Heart left ventricle (tissue), 16 donors: ENCODE measurements around the gene RAVER1. TPM values are rescaled to one million over a fixed set of nuclear protein-coding genes. Genes with fewer than 3 reads are reported as not detected.

Experiments
- ATAC-seq, 4 donors: fragments of 200-7000 bp; cut with Tn5 transposase; one replicate each; pipeline ENCODE4 v1.9.1; 2020 to 2022; ENCODE audit warnings: moderate library complexity in 4 of 4, mild to moderate bottlenecking in 3 of 4, moderate number of reproducible peaks in 1 of 4
- DNase-seq, 5 donors: peaks; one replicate each; pipeline ENCODE4 v3.0.0-alpha.2; 2020
- H3K27ac ChIP-seq, 12 donors: fragments of 200-600 bp; sonication (generic) in 4 of 12; one replicate each; pipeline versions ENCODE4 v1.5.0 to v1.8.0; 2016 to 2022; ENCODE audit warnings: mild to moderate bottlenecking in 2 of 12
- H3K27me3 ChIP-seq, 9 donors: fragments of 200-600 bp; sonication (generic) in 2 of 9; one replicate each; pipeline versions ENCODE4 v1.5.1 to v1.8.0; 2016 to 2022; ENCODE audit warnings: mild to moderate bottlenecking in 3 of 9
- H3K36me3 ChIP-seq, 9 donors: fragments of 200-600 bp; sonication (generic) in 2 of 9; one replicate each; pipeline versions ENCODE4 v1.5.0 to v1.8.0; 2018 to 2022; ENCODE audit warnings: mild to moderate bottlenecking in 2 of 9
- H3K4me1 ChIP-seq, 12 donors: fragments of 200-600 bp; sonication (generic) in 4 of 12; one replicate each; pipeline versions ENCODE4 v1.5.0 to v1.8.0; 2016 to 2022; ENCODE audit warnings: mild to moderate bottlenecking in 3 of 12
- H3K4me3 ChIP-seq, 12 donors: fragments of 200-600 bp; sonication (generic) in 4 of 12; one replicate each; pipeline versions ENCODE4 v1.5.0 to v1.8.0; 2017 to 2022; ENCODE audit warnings: mild to moderate bottlenecking in 9 of 12, moderate library complexity in 4 of 12
- H3K9me3 ChIP-seq, 12 donors: fragments of 200-600 bp; sonication (generic) in 4 of 12; one replicate each; pipeline versions ENCODE4 v1.5.0 to v1.8.0; 2016 to 2022; ENCODE audit warnings: mild to moderate bottlenecking in 1 of 12
- POLR2A ChIP-seq, 2 donors: fragments of 450-650 bp; IDR thresholded peaks; one replicate each; pipeline ENCODE4 v1.6.1; 2017; ENCODE audit warnings: antibody characterized with exemption in 2 of 2, mild to moderate bottlenecking in 2 of 2, moderate library complexity in 2 of 2
- WGBS, 4 donors: extraction: QIAGEN DNeasy Blood & Tissue Kit in 2 of 4; methylation state at CpG; one replicate each; pipeline versions ENCODE4 v1.1.5 to v1.1.7; 2013 to 2018; 5-methylcytosine and 5-hydroxymethylcytosine counted together
- intact Hi-C, 10 donors: fragments of 100-400 bp; cut with DNase I; formaldehyde crosslinking; loops; one replicate each; pipeline versions ENCODE4 v1.11.1 to v1.14.2; 2022
- polyA plus RNA-seq, 2 donors: library from polyadenylated mRNA; stranded (reverse); fragments of 200-250 nt; gene quantifications; one replicate each; pipeline ENCODE4 v1.2.3, GENCODE V29; 2013
- total RNA-seq, 9 donors: library from RNA; depleted of rRNA in 2 of 9; stranded (reverse); fragments of >200 nt in 2 of 9; fragmentation: NEBNext Ultra II Directional in 3 of 9; extraction: Animal tissue kit (Norgen Biotek cat#: 25700) in 3 of 9; gene quantifications; one replicate each; pipeline versions ENCODE4 v1.1.0 to v1.2.4, GENCODE V29; 2016 to 2023
- TF ChIP-seq, protein P1 (sequence below), 12 donors: fragments of 200-600 bp; sonication (generic) in 4 of 12; IDR thresholded peaks; one replicate each; pipeline versions ENCODE4 v1.5.0 to v1.8.0; 2018 to 2022; ENCODE audit warnings: antibody characterized with exemption in 12 of 12, mild to moderate bottlenecking in 5 of 12
- donor health status: ischemic (EF 13 %, LVEDD 7.1; RV severe dilation, severe dysfunction).
- donor health status: healthy with polysubstance abuse.
- donor health status: DM: no; HTN: yes; CAD: no.
- donor health status: DM: no; HTN: no; CAD: no.
- donor health status: ischemic (EF 25% LVEDD 6.9; RV normal size, moderate dysfunction).
- donor health status: ischemic (EF 25% LVEDD 5.7; RV mildly dilated, moderate dysfunction).
- donor health status: healthy.
- donor health status: DM: yes; HTN: yes; CAD: no.
- donor health status: ischemic (EF 35%, LVEDD 5.7; RV mildly dilated, moderate dysfunction).
- donor health status: nonischemic (EF 11% LVEDD 7.7; RV severe dilation, severe dysfunction).
- donor health status: DM: yes; HTN: yes; CAD: no.
- donor health status: PGD.
- donor health status: ischemic (EF 29% LVEDD 5.4; RV normal size, mild dysfunction).
- donor health status: nonischemic (EF 23%, LVEDD 6.1; RV moderate dilation, normal function).

RAVER1 gene
- total and polyA plus RNA-seq, 11 donors: 5.9 to 22.5 (median 14.0) TPM

DNA sequence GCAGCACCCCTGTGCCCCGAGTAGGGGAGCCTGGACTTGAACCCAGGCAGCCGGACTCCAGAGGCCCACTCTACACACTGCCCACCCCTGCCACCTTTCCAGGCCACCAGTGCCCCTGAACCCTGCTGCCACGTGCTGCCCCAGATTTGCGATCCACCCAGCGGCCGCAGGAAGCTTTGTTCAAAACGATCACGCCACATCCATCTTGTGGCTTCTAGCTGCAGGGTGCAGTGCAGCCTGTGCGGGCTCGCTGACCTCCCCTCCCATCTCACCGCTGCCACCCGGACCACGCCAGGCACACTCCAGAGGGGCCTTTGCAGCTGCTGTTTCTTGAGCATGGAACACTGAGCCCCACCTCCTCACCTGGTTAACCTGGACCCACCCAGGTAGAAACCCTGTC lies 3.8 kb downstream of the RAVER1 start:
- DNase-seq (no peak), ATAC-seq (no peak)
- Histone ChIP-seq H3K36me3 (peaks cover 0 to 66% (median 60%) of the 10 kb centered on the region in 9 donors), H3K4me1 (peaks cover 0 to 25% (median 16%) of the 10 kb centered on the region in 12 donors), H3K27ac (no peak overlapping the region), H3K27me3 (no peaks in the 10 kb centered on the region), H3K9me3 (no peaks in the 10 kb centered on the region), H3K4me3 (no peak overlapping the region)
- WGBS, 4 donors: 90 to 96% (median 95%) methylated on average over 13 of the region's 13 CpGs
- intact Hi-C loops: no loop called here
- TF ChIP-seq, protein P1, sequence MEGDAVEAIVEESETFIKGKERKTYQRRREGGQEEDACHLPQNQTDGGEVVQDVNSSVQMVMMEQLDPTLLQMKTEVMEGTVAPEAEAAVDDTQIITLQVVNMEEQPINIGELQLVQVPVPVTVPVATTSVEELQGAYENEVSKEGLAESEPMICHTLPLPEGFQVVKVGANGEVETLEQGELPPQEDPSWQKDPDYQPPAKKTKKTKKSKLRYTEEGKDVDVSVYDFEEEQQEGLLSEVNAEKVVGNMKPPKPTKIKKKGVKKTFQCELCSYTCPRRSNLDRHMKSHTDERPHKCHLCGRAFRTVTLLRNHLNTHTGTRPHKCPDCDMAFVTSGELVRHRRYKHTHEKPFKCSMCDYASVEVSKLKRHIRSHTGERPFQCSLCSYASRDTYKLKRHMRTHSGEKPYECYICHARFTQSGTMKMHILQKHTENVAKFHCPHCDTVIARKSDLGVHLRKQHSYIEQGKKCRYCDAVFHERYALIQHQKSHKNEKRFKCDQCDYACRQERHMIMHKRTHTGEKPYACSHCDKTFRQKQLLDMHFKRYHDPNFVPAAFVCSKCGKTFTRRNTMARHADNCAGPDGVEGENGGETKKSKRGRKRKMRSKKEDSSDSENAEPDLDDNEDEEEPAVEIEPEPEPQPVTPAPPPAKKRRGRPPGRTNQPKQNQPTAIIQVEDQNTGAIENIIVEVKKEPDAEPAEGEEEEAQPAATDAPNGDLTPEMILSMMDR (IDR thresholded peaks at IDR 0.05): no peak
- TF ChIP-seq POLR2A (IDR thresholded peaks at IDR 0.05): no peak

DNA sequence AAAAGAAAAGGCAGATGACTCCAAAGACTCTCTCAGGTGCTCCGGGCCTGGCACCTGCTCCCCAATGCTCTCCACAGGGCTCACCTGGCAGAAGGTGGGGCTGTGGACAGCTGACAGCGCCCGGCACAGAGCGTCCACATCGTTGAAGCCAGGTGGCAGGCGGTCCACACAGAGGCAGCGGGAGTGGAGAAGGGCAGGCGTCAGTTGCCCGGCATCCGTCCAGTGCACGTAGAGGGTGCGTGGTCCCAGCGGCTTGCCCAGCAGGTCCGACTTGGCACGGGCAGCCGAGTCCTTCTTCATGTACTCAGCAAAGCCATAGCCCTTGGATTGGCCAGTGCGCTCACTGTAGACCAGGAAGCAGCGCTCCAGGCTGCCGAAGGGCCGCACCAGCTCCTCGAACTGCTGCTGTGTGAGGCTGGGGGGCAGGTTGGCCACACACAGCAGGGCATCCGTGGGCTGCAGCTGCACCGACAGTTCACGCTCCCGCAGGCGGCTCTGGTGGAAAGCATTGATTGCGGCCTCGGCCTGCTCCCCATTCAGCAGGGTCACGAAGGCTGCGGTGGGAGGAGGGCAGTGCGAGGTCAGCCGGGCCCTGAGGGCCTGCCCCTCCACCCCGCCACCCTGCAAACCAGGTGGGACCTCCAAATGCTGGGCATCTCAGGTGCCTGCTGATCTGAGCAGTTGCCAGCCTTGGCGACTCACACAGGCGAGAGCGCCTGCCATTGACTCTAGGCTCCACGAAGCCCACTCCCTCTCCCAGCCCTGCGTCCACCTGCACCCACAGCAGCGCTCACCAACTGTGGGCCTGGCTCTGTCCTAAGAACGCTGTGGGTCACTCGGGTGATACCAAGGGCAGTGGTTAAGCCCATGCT lies 4.5 kb downstream of the RAVER1 start:
- intact Hi-C loops: no loop called here
- WGBS, 4 donors: 93 to 96% (median 95%) methylated on average over 7 to 41 of the region's 41 CpGs
- H3K4me3 ChIP-seq: no peak overlapping the region
- peaks cover 0 to 18% (median 11%) of the 10 kb centered on the region in 12 donors for H3K4me1 ChIP-seq
- no peak for TF ChIP-seq POLR2A (IDR thresholded peaks at IDR 0.05)
- TF ChIP-seq, protein P1 (IDR thresholded peaks at IDR 0.05): no peak
- DNase-seq (no peak), ATAC-seq (no peak)
- no peak overlapping the region for H3K27ac ChIP-seq
- peaks cover 2 to 73% (median 68%) of the 10 kb centered on the region in 9 donors for H3K36me3 ChIP-seq
- H3K27me3 ChIP-seq: no peaks in the 10 kb centered on the region
- H3K9me3 ChIP-seq: no peaks in the 10 kb centered on the region

DNA sequence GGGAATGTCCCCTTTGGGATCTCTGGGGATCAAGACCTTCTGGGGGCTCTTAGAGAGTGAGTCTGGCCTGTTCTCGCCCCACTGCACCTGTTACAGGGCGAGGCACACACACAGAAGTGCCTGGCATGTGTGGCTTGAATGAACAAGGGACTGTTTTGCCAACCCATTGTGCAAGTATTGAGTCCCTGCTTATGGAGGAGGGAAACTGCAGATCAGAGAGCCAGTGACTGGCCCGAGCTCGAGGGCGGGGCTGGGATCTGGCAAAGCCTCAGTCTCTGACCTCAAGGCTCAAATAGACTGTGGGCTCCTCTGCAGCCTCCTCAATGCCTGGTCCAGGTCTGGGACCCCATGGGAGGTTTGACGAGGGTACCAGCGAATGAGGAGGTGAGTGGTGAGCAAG lies 5.5 kb downstream of the RAVER1 start:
- intact Hi-C loops: no loop called here
- H3K36me3 ChIP-seq: peaks cover 2 to 83% (median 77%) of the 10 kb centered on the region in 9 donors
- no peak overlapping the region for H3K27ac ChIP-seq
- TF ChIP-seq, protein P1 (IDR thresholded peaks at IDR 0.05): no peak
- TF ChIP-seq POLR2A (IDR thresholded peaks at IDR 0.05): no peak
- DNase-seq: no peak
- 73 to 91% (median 90%) methylated on average over 4 to 7 of the region's 7 CpGs for WGBS, 4 donors
- peaks cover 0 to 15% (median 10%) of the 10 kb centered on the region in 12 donors for H3K4me1 ChIP-seq
- H3K27me3 ChIP-seq: no peaks in the 10 kb centered on the region
- no peak overlapping the region for H3K4me3 ChIP-seq
- H3K9me3 ChIP-seq: no peaks in the 10 kb centered on the region
- ATAC-seq: no peak

DNA sequence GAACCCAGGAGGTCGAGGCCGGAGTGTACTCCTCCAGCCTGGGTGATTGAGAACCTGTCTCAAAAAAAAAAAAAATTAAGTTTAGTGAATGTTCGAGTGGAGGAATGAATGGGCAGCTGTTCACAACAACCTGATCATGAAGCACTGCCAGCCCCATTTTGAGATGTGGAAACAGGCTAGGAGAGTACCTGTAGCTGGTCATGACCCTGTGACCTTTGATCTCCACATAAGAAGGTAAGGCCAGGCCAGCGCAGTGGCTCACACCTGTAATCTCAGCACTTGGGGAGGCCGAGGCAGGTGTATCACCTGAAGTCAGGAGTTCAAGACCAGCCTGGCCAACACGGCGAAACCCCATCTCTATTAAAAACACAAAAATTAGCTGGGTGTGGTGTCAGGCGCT lies 7.6 kb downstream of the RAVER1 start:
- H3K36me3 ChIP-seq: peaks cover 2 to 100% (median 97%) of the 10 kb centered on the region in 9 donors
- no peak for TF ChIP-seq POLR2A (IDR thresholded peaks at IDR 0.05)
- TF ChIP-seq, protein P1 (IDR thresholded peaks at IDR 0.05): no peak
- WGBS, 4 donors: 90 to 94% (median 92%) methylated on average over 8 of the region's 8 CpGs
- no peak overlapping the region for H3K27ac ChIP-seq
- H3K27me3 ChIP-seq: no peaks in the 10 kb centered on the region
- DNase-seq: no peak
- no peaks in the 10 kb centered on the region for H3K4me1 ChIP-seq
- intact Hi-C loops: no loop called here
- no peak for ATAC-seq
- H3K4me3 ChIP-seq: no peak overlapping the region
- no peaks in the 10 kb centered on the region for H3K9me3 ChIP-seq
